ENCODE measurements around the gene TSC1. TPM values are rescaled to one million over a fixed set of nuclear protein-coding genes. Genes with fewer than 3 reads are reported as not detected.

TSC1 gene
- total and polyA plus RNA-seq, 8 donors = 44.4 to 60.3 (median 49.3) TPM

- TF ChIP-seq CTCF (IDR thresholded peaks at IDR 0.05) = no peak
- H3K9me3 ChIP-seq = no peaks in the 10 kb centered on the region
- ATAC-seq (peak; percentile 71), DNase-seq (peak in 1 of 4 donors; percentile 59)
- H3K36me3 ChIP-seq = peaks cover 0 to 49% of the 10 kb centered on the region in 2 donors
- intact Hi-C loops (cut with DNase I) = no loop called here
- no peak overlapping the region for H3K4me3 ChIP-seq
- H3K27ac ChIP-seq = peak overlapping the region in 1 of 2 donors; percentile 23
- peaks cover 12% of the 10 kb centered on the region in 2 donors for H3K4me1 ChIP-seq
- H3K27me3 ChIP-seq = no peaks in the 10 kb centered on the region
Measured at GRCh38 chr9:132892400-132892799, 52.0 kb downstream of the TSC1 start.

DNA sequence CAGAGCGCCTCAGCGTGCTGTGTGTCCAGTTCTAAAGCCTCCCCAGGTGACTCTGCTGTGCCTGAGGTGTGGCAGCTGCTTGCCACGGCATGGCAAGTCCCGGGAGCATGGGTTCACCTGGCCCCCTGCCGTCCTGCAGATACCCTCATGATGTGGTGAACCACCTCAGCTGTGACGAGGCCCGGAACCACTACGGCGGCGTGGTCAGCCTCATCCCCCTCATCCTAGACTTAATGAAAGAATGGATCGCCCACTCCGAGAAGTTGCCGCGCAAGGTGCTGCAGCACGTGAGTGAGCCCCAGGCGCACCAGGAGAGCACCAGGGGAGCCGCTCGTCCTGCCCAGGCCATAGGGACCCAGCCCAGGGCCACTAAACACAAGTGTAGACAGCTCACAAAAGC, 56.3 kb downstream of the TSC1 start:
- no peak for TF ChIP-seq CTCF (IDR thresholded peaks at IDR 0.05)
- H3K4me1 ChIP-seq = peaks cover 3 to 6% of the 10 kb centered on the region in 2 donors
- H3K27ac ChIP-seq = no peak overlapping the region
- no peaks in the 10 kb centered on the region for H3K27me3 ChIP-seq
- intact Hi-C loops (cut with DNase I) = no loop called here
- no peak overlapping the region for H3K4me3 ChIP-seq
- no peaks in the 10 kb centered on the region for H3K9me3 ChIP-seq
- ATAC-seq = no peak
- H3K36me3 ChIP-seq = peaks cover 0 to 12% of the 10 kb centered on the region in 2 donors
- DNase-seq = peak in 1 of 4 donors; percentile 17

- ATAC-seq = no peak
- TF ChIP-seq CTCF (IDR thresholded peaks at IDR 0.05) = no peak
- Histone ChIP-seq H3K27ac (no peak overlapping the region), H3K4me1 (no peaks in the 10 kb centered on the region), H3K4me3 (no peak overlapping the region), H3K27me3 (no peaks in the 10 kb centered on the region), H3K9me3 (no peaks in the 10 kb centered on the region), H3K36me3 (peaks cover 0 to 5% of the 10 kb centered on the region in 2 donors)
- intact Hi-C loops (cut with DNase I) = no loop called here
- DNase-seq = peak in 1 of 4 donors; percentile 14
Measured at GRCh38 chr9:132887181-132888120, 57.0 kb downstream of the TSC1 start.

- DNase-seq (no peak), ATAC-seq (peak; percentile 43)
- intact Hi-C loops (cut with DNase I) = no loop called here
- Histone ChIP-seq H3K27me3 (no peaks in the 10 kb centered on the region), H3K4me3 (no peak overlapping the region), H3K27ac (no peak overlapping the region), H3K36me3 (no peaks in the 10 kb centered on the region), H3K4me1 (no peaks in the 10 kb centered on the region), H3K9me3 (no peaks in the 10 kb centered on the region)
- TF ChIP-seq CTCF (IDR thresholded peaks at IDR 0.05) = no peak
Measured at GRCh38 chr9:132886334-132886725, 58.1 kb downstream of the TSC1 start.

DNA sequence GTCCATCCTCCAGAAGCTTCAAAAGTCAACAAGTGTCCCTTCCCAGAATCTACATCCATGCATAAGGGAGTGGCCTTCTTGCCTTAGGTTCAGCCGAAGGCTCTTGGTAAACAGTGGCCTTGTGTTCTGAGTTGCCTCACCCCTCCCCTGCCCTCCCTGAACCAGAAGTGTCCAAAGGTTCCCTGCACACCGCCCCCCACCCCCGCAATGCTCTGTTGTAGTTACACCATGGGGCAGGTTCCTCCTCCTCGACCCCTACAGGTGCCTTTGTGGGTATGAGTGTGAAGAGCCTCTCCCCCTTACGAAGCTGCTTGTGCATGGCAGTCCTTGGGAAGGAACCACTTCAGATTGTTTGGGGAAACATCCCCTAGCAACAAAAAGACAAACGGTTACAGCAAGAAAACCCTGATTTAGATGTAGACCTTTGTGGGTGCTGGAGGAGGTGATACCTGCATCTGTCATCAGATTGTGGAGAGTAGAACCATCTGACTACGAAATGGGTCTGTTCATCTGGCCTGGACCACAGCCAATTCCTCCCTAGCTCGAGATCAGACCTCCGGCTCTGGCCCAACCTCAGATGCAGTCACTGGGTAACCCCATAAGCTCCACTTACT, 58.6 kb downstream of the TSC1 start:
- DNase-seq = peak in 2 of 4 donors; percentile 30 to 31
- peak; percentile 81 for ATAC-seq
- H3K27me3 ChIP-seq = no peaks in the 10 kb centered on the region

More for the DNA sequence above, 58.6 kb downstream of the TSC1 start:
- intact Hi-C loops (cut with DNase I) = no loop called here
- Histone ChIP-seq H3K27ac (no peak overlapping the region), H3K36me3 (no peaks in the 10 kb centered on the region), H3K4me3 (no peak overlapping the region), H3K9me3 (no peaks in the 10 kb centered on the region), H3K4me1 (no peaks in the 10 kb centered on the region)
- TF ChIP-seq CTCF (IDR thresholded peaks at IDR 0.05) = no peak
